Nephron progenitor cell (in vitro differentiated cells): ENCODE results near the gene IGF2R.

Experiments used
- DNase-seq: peaks from one replicate; pipeline ENCODE4 v3.0.0; 2021
- H3K27ac Mint-ChIP-seq: 2 replicates; pipeline ENCODE4 v1.8.0; 2021; ENCODE audit warnings: mild to moderate bottlenecking, moderate library complexity, mixed read lengths
- H3K27me3 Mint-ChIP-seq: 2 replicates; pipeline ENCODE4 v1.8.0; 2021; ENCODE audit warnings: mild to moderate bottlenecking, low read depth, mixed read lengths; ENCODE audit not compliant: poor library complexity
- H3K36me3 Mint-ChIP-seq: 2 replicates; pipeline ENCODE4 v1.8.0; 2021; ENCODE audit warnings: low read depth, mixed read lengths
- H3K4me1 Mint-ChIP-seq: 2 replicates; pipeline ENCODE4 v1.8.0; 2021; ENCODE audit warnings: mixed read lengths
- H3K4me3 Mint-ChIP-seq: 2 replicates; pipeline ENCODE4 v1.8.0; 2021; ENCODE audit warnings: mild to moderate bottlenecking, moderate library complexity, mixed read lengths
- H3K9me3 Mint-ChIP-seq: 2 replicates; pipeline ENCODE4 v1.8.0; 2021; ENCODE audit warnings: mild to moderate bottlenecking, moderate library complexity, mixed read lengths
- CTCF ChIP-seq: fragments of 200-600 bp; sonication (generic); IDR thresholded peaks from 2 replicates; pipeline ENCODE4 v1.5.0; 2021; ENCODE audit warnings: antibody characterized with exemption

IGF2R gene

GRCh38 chr6:160077024-160077423 is 108.1 kb downstream of the IGF2R start:
- Mint-ChIP-seq H3K27me3 (no peaks in the 10 kb centered on the region), H3K36me3 (peaks cover 88% of the 10 kb centered on the region), H3K4me1 (no peaks in the 10 kb centered on the region), H3K27ac (no peak overlapping the region), H3K4me3 (no peak overlapping the region), H3K9me3 (no peaks in the 10 kb centered on the region)
- TF ChIP-seq CTCF: no peak
- DNase-seq: no peak

DNA sequence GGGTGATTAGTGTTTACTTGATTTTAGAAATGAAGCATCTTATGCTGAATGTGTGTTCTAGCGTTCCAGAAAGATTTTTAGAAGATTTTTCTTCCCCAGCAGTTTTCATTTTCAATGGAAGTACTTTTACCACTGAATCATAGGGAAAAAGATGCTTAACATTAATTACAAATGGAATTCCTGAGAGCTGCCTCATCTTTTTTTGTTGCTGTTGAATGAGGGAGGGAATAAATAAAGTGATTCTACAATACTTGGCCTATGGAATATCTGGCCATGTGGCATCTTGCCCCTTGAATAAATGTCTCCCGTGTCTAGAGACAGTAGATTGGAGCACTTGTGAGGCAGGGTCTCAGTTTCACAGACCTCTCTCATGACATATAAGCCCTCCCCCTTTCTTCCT is 108.6 kb downstream of the IGF2R start:
- no peak overlapping the region for H3K4me3 Mint-ChIP-seq
- H3K27ac Mint-ChIP-seq: no peak overlapping the region
- TF ChIP-seq CTCF: no peak
- peaks cover 87% of the 10 kb centered on the region for H3K36me3 Mint-ChIP-seq
- no peaks in the 10 kb centered on the region for H3K4me1 Mint-ChIP-seq
- no peak for DNase-seq
- no peaks in the 10 kb centered on the region for H3K9me3 Mint-ChIP-seq
- H3K27me3 Mint-ChIP-seq: no peaks in the 10 kb centered on the region

DNA sequence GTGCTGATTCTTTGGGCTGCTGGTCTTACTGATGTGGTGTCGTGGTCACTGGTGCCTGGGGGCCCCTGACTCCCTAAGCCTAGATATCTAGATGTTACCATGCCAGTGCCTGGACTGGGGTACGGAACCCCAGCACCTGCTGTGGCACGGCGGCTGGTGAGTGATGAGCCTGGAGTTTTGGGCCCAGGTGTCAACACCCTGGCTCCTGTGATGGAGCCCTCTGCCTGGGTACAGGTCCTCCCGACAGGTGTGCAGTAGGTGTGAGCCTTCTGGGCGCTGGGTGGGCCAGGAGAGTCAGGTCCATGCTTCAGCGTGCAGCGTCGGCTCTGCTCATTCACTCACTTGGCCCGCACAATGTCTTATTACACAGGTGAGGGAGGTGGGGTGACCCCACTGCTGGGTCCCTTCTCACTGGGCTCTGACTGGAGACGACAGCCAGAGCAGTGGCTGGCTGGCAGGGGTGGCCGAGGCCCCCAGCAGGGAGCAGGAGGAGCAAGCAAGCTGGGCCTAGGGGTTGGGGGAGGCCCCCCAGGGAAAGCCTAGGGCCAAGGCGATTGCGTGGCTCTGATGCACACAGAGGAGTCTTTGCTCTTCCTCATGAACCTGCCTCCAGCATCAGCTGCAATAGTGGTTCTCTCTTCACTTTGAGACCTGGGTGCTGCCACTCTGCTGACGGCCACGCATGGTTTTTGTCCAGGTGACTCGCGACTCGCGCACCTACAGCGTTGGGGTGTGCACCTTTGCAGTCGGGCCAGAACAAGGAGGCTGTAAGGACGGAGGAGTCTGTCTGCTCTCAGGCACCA is 110.2 kb downstream of the IGF2R start:
- H3K4me1 Mint-ChIP-seq: no peaks in the 10 kb centered on the region
- no peak overlapping the region for H3K27ac Mint-ChIP-seq
- H3K4me3 Mint-ChIP-seq: no peak overlapping the region
- no peak for TF ChIP-seq CTCF
- H3K9me3 Mint-ChIP-seq: no peaks in the 10 kb centered on the region
- H3K36me3 Mint-ChIP-seq: peaks cover 87% of the 10 kb centered on the region
- no peak for DNase-seq
- H3K27me3 Mint-ChIP-seq: no peaks in the 10 kb centered on the region

- Mint-ChIP-seq H3K4me3 (no peak overlapping the region), H3K36me3 (peaks cover 87% of the 10 kb centered on the region), H3K9me3 (no peaks in the 10 kb centered on the region), H3K4me1 (no peaks in the 10 kb centered on the region), H3K27me3 (no peaks in the 10 kb centered on the region), H3K27ac (no peak overlapping the region)
- no peak for TF ChIP-seq CTCF
- DNase-seq: no peak
Measured at GRCh38 chr6:160079686-160080043, 110.8 kb downstream of the IGF2R start.

DNA sequence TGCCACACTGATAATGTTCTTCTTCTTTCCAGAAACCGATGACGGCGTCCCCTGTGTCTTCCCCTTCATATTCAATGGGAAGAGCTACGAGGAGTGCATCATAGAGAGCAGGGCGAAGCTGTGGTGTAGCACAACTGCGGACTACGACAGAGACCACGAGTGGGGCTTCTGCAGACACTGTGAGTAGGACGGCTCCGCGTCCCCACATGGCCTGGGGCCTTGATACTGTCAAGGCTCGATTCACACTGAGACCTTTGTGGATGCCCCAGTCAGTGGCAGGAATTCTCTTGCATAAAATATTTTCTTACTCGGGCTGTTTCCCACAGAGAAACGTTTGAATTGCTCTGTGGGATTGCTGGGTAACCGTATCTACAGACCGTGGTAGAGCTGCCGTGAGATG is 111.2 kb downstream of the IGF2R start:
- no peaks in the 10 kb centered on the region for H3K27me3 Mint-ChIP-seq
- TF ChIP-seq CTCF: no peak
- no peak for DNase-seq
- no peaks in the 10 kb centered on the region for H3K4me1 Mint-ChIP-seq
- H3K27ac Mint-ChIP-seq: no peak overlapping the region
- H3K9me3 Mint-ChIP-seq: no peaks in the 10 kb centered on the region
- H3K4me3 Mint-ChIP-seq: no peak overlapping the region
- H3K36me3 Mint-ChIP-seq: peaks cover 88% of the 10 kb centered on the region

GRCh38 chr6:160081398-160081797 is 112.5 kb downstream of the IGF2R start:
- no peak overlapping the region for H3K27ac Mint-ChIP-seq
- no peaks in the 10 kb centered on the region for H3K27me3 Mint-ChIP-seq
- DNase-seq: no peak
- peaks cover 91% of the 10 kb centered on the region for H3K36me3 Mint-ChIP-seq
- TF ChIP-seq CTCF: no peak
- H3K4me1 Mint-ChIP-seq: no peaks in the 10 kb centered on the region
- no peak overlapping the region for H3K4me3 Mint-ChIP-seq
- H3K9me3 Mint-ChIP-seq: no peaks in the 10 kb centered on the region
